Eye (tissue), 1 donor: ENCODE results near the gene SEMA5B.

Source experiments
- DNase-seq: peaks from one replicate; pipeline ENCODE4 v3.0.0-alpha.2; 2015

The SEMA5B gene

GRCh38 chr3:122924056-122924455 is 103.5 kb downstream of the SEMA5B start:
- DNase-seq = no peak

- DNase-seq = no peak
These were observed 104.0 kb downstream of the SEMA5B start for GRCh38 chr3:122923611-122924010.

- peak; percentile 39 for DNase-seq
These were observed 105.5 kb downstream of the SEMA5B start for GRCh38 chr3:122921791-122922651.

- DNase-seq = no peak
These were observed 106.6 kb downstream of the SEMA5B start for GRCh38 chr3:122920986-122921385.

- no peak for DNase-seq
These were observed 108.3 kb downstream of the SEMA5B start for GRCh38 chr3:122919291-122919610.

GRCh38 chr3:122918576-122919290 is 108.8 kb downstream of the SEMA5B start:
- DNase-seq = no peak

GRCh38 chr3:122917412-122917811 is 110.2 kb downstream of the SEMA5B start:
- DNase-seq = no peak

GRCh38 chr3:122916580-122916979 is 111.0 kb downstream of the SEMA5B start:
- no peak for DNase-seq

GRCh38 chr3:122916084-122916483 is 111.5 kb downstream of the SEMA5B start:
- no peak for DNase-seq

- no peak for DNase-seq
These were observed 112.1 kb downstream of the SEMA5B start for GRCh38 chr3:122915300-122916055.

- no peak for DNase-seq
These were observed 113.9 kb downstream of the SEMA5B start for GRCh38 chr3:122913539-122914100.

GRCh38 chr3:122912772-122913538 is 114.6 kb downstream of the SEMA5B start:
- no peak for DNase-seq

GRCh38 chr3:122911901-122912300 is 115.7 kb downstream of the SEMA5B start:
- DNase-seq = no peak

GRCh38 chr3:122908251-122908650 is 119.3 kb downstream of the SEMA5B start:
- peak; percentile 32 for DNase-seq

GRCh38 chr3:122907471-122907870 is 120.1 kb downstream of the SEMA5B start:
- no peak for DNase-seq

- DNase-seq = no peak
These were observed 124.4 kb downstream of the SEMA5B start for GRCh38 chr3:122903171-122903570.

GRCh38 chr3:122902326-122902725 is 125.2 kb downstream of the SEMA5B start:
- no peak for DNase-seq

GRCh38 chr3:122898298-122898697 is 129.3 kb downstream of the SEMA5B start:
- no peak for DNase-seq

- DNase-seq = no peak
These were observed 133.6 kb downstream of the SEMA5B start for GRCh38 chr3:122893754-122894668.

- DNase-seq = no peak
These were observed 134.3 kb downstream of the SEMA5B start for GRCh38 chr3:122893282-122893681.
